Fibroblast of lung (primary cell): Measurements from ENCODE around the gene TRAP1. TPM values are rescaled to one million over a fixed set of nuclear protein-coding genes. Genes with fewer than 3 reads are reported as not detected.

Experiments
- DNase-seq, 2 donors: peaks; one replicate each; pipeline versions ENCODE4 v3.0.0 to v3.0.0-alpha.2; 2010; ENCODE audit warnings: low read depth in 2 of 2
- H2AFZ ChIP-seq: 2 replicates; pipeline ENCODE4 v1.5.1; 2012; ENCODE audit warnings: low read length, control low read depth, inconsistent platforms
- H3K27ac ChIP-seq: 2 replicates; pipeline ENCODE4 v1.5.1; 2011; ENCODE audit warnings: low read length, control low read depth; ENCODE audit not compliant: insufficient read depth
- H3K27me3 ChIP-seq: 2 replicates; pipeline ENCODE4 v1.5.1; 2011; ENCODE audit warnings: mild to moderate bottlenecking, low read length; ENCODE audit not compliant: control insufficient read depth, insufficient read depth
- H3K36me3 ChIP-seq: 2 replicates; pipeline ENCODE4 v1.5.1; 2011; ENCODE audit warnings: low read length; ENCODE audit not compliant: control insufficient read depth, insufficient read depth
- H3K4me1 ChIP-seq: 2 replicates; pipeline ENCODE4 v1.5.1; 2011; ENCODE audit warnings: low read length; ENCODE audit not compliant: control insufficient read depth, insufficient read depth; ENCODE audit errors: extremely low read depth
- H3K4me2 ChIP-seq: 2 replicates; pipeline ENCODE4 v1.5.1; 2011; ENCODE audit warnings: low read length, control low read depth; ENCODE audit not compliant: insufficient read depth; ENCODE audit errors: extremely low read depth
- H3K4me3 ChIP-seq, 4 experiments: fragments of 200-600 bp in 1 of 4; sonication (generic) in 1 of 4; replicated peaks in 1 of 4; 2 replicates each; pipeline ENCODE4 v1.5.1; 2011 to 2016; ENCODE audit warnings: low read length in 4 of 4, low read depth in 3 of 4, mild to moderate bottlenecking in 3 of 4, control low read depth in 2 of 4, inconsistent platforms in 1 of 4, mixed read lengths in 1 of 4; ENCODE audit not compliant: insufficient read depth in 1 of 4; ENCODE audit errors: control extremely low read depth in 1 of 4
- H3K79me2 ChIP-seq: 2 replicates; pipeline ENCODE4 v1.5.1; 2012; ENCODE audit warnings: mild to moderate bottlenecking, low read length, inconsistent platforms; ENCODE audit not compliant: control insufficient read depth, insufficient read depth
- H3K9ac ChIP-seq: 2 replicates; pipeline ENCODE4 v1.5.1; 2011; ENCODE audit warnings: mild to moderate bottlenecking, low read length, control low read depth; ENCODE audit not compliant: insufficient read depth
- H3K9me3 ChIP-seq: 2 replicates; pipeline ENCODE4 v1.5.1; 2012; ENCODE audit warnings: low read depth, low read length; ENCODE audit not compliant: control insufficient read depth, insufficient read depth
- H4K20me1 ChIP-seq: 2 replicates; pipeline ENCODE4 v1.5.1; 2011; ENCODE audit warnings: low read length; ENCODE audit not compliant: control insufficient read depth, insufficient read depth; ENCODE audit errors: extremely low read depth
- CTCF ChIP-seq, 2 donors: IDR thresholded peaks in 1 of 2; conservative IDR thresholded peaks in 1 of 2; 1 replicate in 1 of 2; 2 replicates in 1 of 2; pipeline ENCODE4 v1.5.1; 2011 to 2012; ENCODE audit warnings: low read length in 2 of 2, control low read depth in 1 of 2, inconsistent platforms in 1 of 2, low read depth in 1 of 2, mild to moderate bottlenecking in 1 of 2
- EZH2 ChIP-seq: IDR thresholded peaks from 2 replicates; pipeline ENCODE4 v1.5.1; 2012; ENCODE audit warnings: low read length, control low read depth, mild to moderate bottlenecking; ENCODE audit errors: missing control alignments
- polyA plus RNA-seq, 2 donors: library from polyadenylated mRNA; depleted of rRNA in 1 of 2; stranded (reverse) in 1 of 2; unstranded in 1 of 2; fragments of >200 nt; gene quantifications; 2 replicates each; pipeline ENCODE4 v1.2.1, GENCODE V29; 2011 to 2012; ENCODE audit warnings: missing spikeins in 1 of 2
- total RNA-seq: library from RNA; depleted of rRNA; stranded (reverse); fragments of >200 nt; gene quantifications from 2 replicates; pipeline ENCODE4 v1.2.1, GENCODE V29; 2014

The TRAP1 gene
- total and polyA plus RNA-seq, 2 donors (not counting 1 experiment from before 2014, with no cell fraction given): 52.1 to 97.8 TPM

- no peak overlapping the region for H3K4me3 ChIP-seq
- no peak for DNase-seq
- TF ChIP-seq CTCF (conservative IDR thresholded peaks at IDR 0.05 in 1 of 2, IDR thresholded peaks at IDR 0.05 in 1 of 2; ENCODE audit: low read depth in 1 of 2, low read length in 2 of 2): no peak
- no peak for TF ChIP-seq EZH2
- no peaks in the 10 kb centered on the region for H3K4me1 ChIP-seq
- no peaks in the 10 kb centered on the region for H3K9me3 ChIP-seq
- peaks cover 2% of the 10 kb centered on the region for H4K20me1 ChIP-seq
- no peak overlapping the region for H2AFZ ChIP-seq
- no peaks in the 10 kb centered on the region for H3K79me2 ChIP-seq
- no peak overlapping the region for H3K27ac ChIP-seq
- no peak overlapping the region for H3K4me2 ChIP-seq
- H3K36me3 ChIP-seq: peaks cover 37% of the 10 kb centered on the region
- no peaks in the 10 kb centered on the region for H3K27me3 ChIP-seq
- H3K9ac ChIP-seq: no peak overlapping the region
These were observed 12.1 kb upstream of the TRAP1 start for GRCh38 chr16:3729161-3730112.

- Histone ChIP-seq H3K9ac (no peak overlapping the region), H3K4me2 (no peak overlapping the region), H2AFZ (no peak overlapping the region), H3K27ac (no peak overlapping the region), H3K9me3 (no peaks in the 10 kb centered on the region), H4K20me1 (peaks cover 2% of the 10 kb centered on the region), H3K36me3 (peaks cover 32% of the 10 kb centered on the region), H3K4me3 (no peak overlapping the region), H3K79me2 (no peaks in the 10 kb centered on the region), H3K27me3 (no peaks in the 10 kb centered on the region), H3K4me1 (no peaks in the 10 kb centered on the region)
- TF ChIP-seq EZH2 (no peak), CTCF (conservative IDR thresholded peaks at IDR 0.05 in 1 of 2, IDR thresholded peaks at IDR 0.05 in 1 of 2; ENCODE audit: low read depth in 1 of 2, low read length in 2 of 2) (no peak)
- DNase-seq: no peak
These were observed 11.3 kb upstream of the TRAP1 start for GRCh38 chr16:3728424-3729160.

- Histone ChIP-seq H3K79me2 (no peaks in the 10 kb centered on the region), H3K4me3 (no peak overlapping the region), H3K27ac (no peak overlapping the region), H3K4me2 (no peak overlapping the region), H3K27me3 (no peaks in the 10 kb centered on the region), H4K20me1 (peaks cover 2% of the 10 kb centered on the region), H3K36me3 (peaks cover 32% of the 10 kb centered on the region), H3K9me3 (no peaks in the 10 kb centered on the region), H3K4me1 (no peaks in the 10 kb centered on the region), H2AFZ (no peak overlapping the region), H3K9ac (no peak overlapping the region)
- no peak for DNase-seq
- TF ChIP-seq CTCF (conservative IDR thresholded peaks at IDR 0.05 in 1 of 2, IDR thresholded peaks at IDR 0.05 in 1 of 2; ENCODE audit: low read depth in 1 of 2, low read length in 2 of 2) (no peak), EZH2 (no peak)
These were observed 10.6 kb upstream of the TRAP1 start for GRCh38 chr16:3727806-3728381.
